HepG2 (cell line): ENCODE data around the gene ATP11B. TPM values are rescaled to one million over a fixed set of nuclear protein-coding genes. Genes with fewer than 3 reads are reported as not detected.

Experiments
- ATAC-seq: fragments of 200-7000 bp; cut with Tn5 transposase; 3 replicates; pipeline ENCODE4 v1.9.1; 2020; ENCODE audit warnings: mild to moderate bottlenecking, moderate library complexity
- BruUV-seq: library from RNA; stranded (reverse); fragments of 400-500 nt; replicated peaks from 2 replicates; lab custom pipeline; 2021; lab: Mats Ljungman, UMichigan
- CTCF ChIA-PET: fragments of 300-600 bp; formaldehyde crosslinking; extraction: SDS; loops from one replicate; lab custom pipeline; 2021; ENCODE audit warnings: low total read pairs, inconsistent platforms, low intra/inter-chr PET ratio; lab: Yijun Ruan, JAX
- POLR2A ChIA-PET: fragments of 350-600 bp; sonication (Branson Sonifier 250); formaldehyde crosslinking; loops from one replicate; lab custom pipeline; 2020; ENCODE audit warnings: antibody characterized with exemption, inconsistent platforms; lab: Yijun Ruan, JAX
- DNase-seq: peaks from one replicate; pipeline ENCODE4 v3.0.0-alpha.2; 2015; ENCODE audit warnings: low spot score
- FAIRE-seq: peaks from 3 replicates; lab custom pipeline; 2011; peaks lifted over from hg19 to GRCh38; lab: Jason Lieb, UNC
- H2AFZ ChIP-seq: one replicate; pipeline ENCODE4 v1.6.1; 2011; ENCODE audit warnings: low read length, inconsistent platforms
- H3K27ac ChIP-seq: fragments of 300-600 bp; 3 replicates; pipeline ENCODE4 v1.8.0; 2011; ENCODE audit warnings: mixed run types, mild to moderate bottlenecking, mixed read lengths, low read length, inconsistent platforms; ENCODE audit not compliant: insufficient read depth; ENCODE audit errors: extremely low read length
- H3K27me3 ChIP-seq, 2 experiments: fragments of 200-600 bp in 1 of 2; 2 replicates in 1 of 2; 3 replicates in 1 of 2; pipeline versions ENCODE4 v1.6.0 to v1.8.0; 2011; ENCODE audit warnings: low read length in 2 of 2, mild to moderate bottlenecking in 2 of 2, moderate library complexity in 2 of 2, inconsistent platforms in 1 of 2; ENCODE audit not compliant: insufficient read depth in 2 of 2, control insufficient read depth in 1 of 2
- H3K36me3 ChIP-seq, 2 experiments: fragments of 200-600 bp in 1 of 2; replicated peaks in 1 of 2; 2 replicates in 1 of 2; 3 replicates in 1 of 2; pipeline versions ENCODE4 v1.5.1 to v1.8.0; 2011; ENCODE audit warnings: low read length in 2 of 2, inconsistent platforms in 1 of 2; ENCODE audit not compliant: insufficient read depth in 2 of 2, control insufficient read depth in 1 of 2
- H3K4me1 ChIP-seq: 2 replicates; pipeline ENCODE4 v1.5.1; 2012; ENCODE audit warnings: low read length, inconsistent platforms; ENCODE audit not compliant: insufficient read depth
- H3K4me2 ChIP-seq: 2 replicates; pipeline ENCODE4 v1.6.0; 2011; ENCODE audit warnings: low read depth, low read length, inconsistent platforms
- H3K4me3 ChIP-seq, 3 experiments: fragments of 200-600 bp in 1 of 3; sonication (generic), shearing (Covaris generic) in 1 of 3; replicated peaks in 1 of 3; 2 replicates each; pipeline ENCODE4 v1.5.1; 2011 to 2016; ENCODE audit warnings: low read length in 3 of 3, inconsistent platforms in 2 of 3, low read depth in 2 of 3, mild to moderate bottlenecking in 2 of 3, control low read depth in 1 of 3, mixed read lengths in 1 of 3; ENCODE audit not compliant: insufficient read depth in 1 of 3
- H3K79me2 ChIP-seq: one replicate; pipeline ENCODE4 v1.6.1; 2011; ENCODE audit warnings: low read length, inconsistent platforms; ENCODE audit not compliant: insufficient read depth
- H3K9ac ChIP-seq: 2 replicates; pipeline ENCODE4 v1.6.0; 2011; ENCODE audit warnings: mild to moderate bottlenecking, low read depth, low read length, inconsistent platforms; ENCODE audit not compliant: insufficient read depth
- H3K9me3 ChIP-seq: 2 replicates; pipeline ENCODE4 v1.5.1; 2012; ENCODE audit warnings: mild to moderate bottlenecking, low read length
- H4K20me1 ChIP-seq: 2 replicates; pipeline ENCODE4 v1.6.0; 2011; ENCODE audit warnings: inconsistent platforms, mild to moderate bottlenecking, low read length, moderate library complexity; ENCODE audit not compliant: insufficient read depth
- CEBPZ ChIP-seq: IDR thresholded peaks from 2 replicates; pipeline ENCODE4 v1.6.1; 2012; ENCODE audit warnings: low read length, improper control_type of control experiment
- KDM5A ChIP-seq: fragments of 200-600 bp; sonication (generic); IDR thresholded peaks from 2 replicates; pipeline ENCODE4 v1.7.0; 2018; ENCODE audit warnings: antibody characterized with exemption, mild to moderate bottlenecking, low read length, borderline replicate concordance
- MAFF ChIP-seq: IDR thresholded peaks from 2 replicates; pipeline ENCODE4 v1.6.1; 2011; ENCODE audit warnings: low read depth, low read length, improper control_type of control experiment
- MNT ChIP-seq: fragments of 450-650 bp; IDR thresholded peaks from 2 replicates; pipeline ENCODE4 v1.6.1; 2016
- ZFP36 ChIP-seq: fragments of 150-350 bp; IDR thresholded peaks from 2 replicates; pipeline ENCODE4 v1.6.1; 2018; ENCODE audit warnings: borderline replicate concordance, low read length, low read depth; ENCODE audit not compliant: partially characterized antibody
- ZNF12 ChIP-seq: sonication (generic); formaldehyde crosslinking; IDR thresholded peaks from 2 replicates; pipeline ENCODE4 v1.5.0; 2020; ENCODE audit warnings: missing genetic modification reagents
- ZNF589 ChIP-seq: sonication (generic); formaldehyde crosslinking; conservative IDR thresholded peaks from 2 replicates; pipeline ENCODE4 v1.8.0; 2022; ENCODE audit warnings: mild to moderate bottlenecking, moderate library complexity, missing genetic modification reagents
- ZNF652 ChIP-seq: IDR thresholded peaks from 2 replicates; pipeline ENCODE4 v1.6.1; 2016; ENCODE audit warnings: low read depth, borderline replicate concordance
- ZNF687 ChIP-seq: sonication (generic); formaldehyde crosslinking; IDR thresholded peaks from 2 replicates; pipeline ENCODE4 v1.5.1; 2020; ENCODE audit warnings: mild to moderate bottlenecking, missing genetic modification reagents, moderate library complexity
- ZNF761 ChIP-seq: sonication (generic); formaldehyde crosslinking; conservative IDR thresholded peaks from 2 replicates; pipeline ENCODE4 v1.4.0; 2020; ENCODE audit warnings: mild to moderate bottlenecking, missing genetic modification reagents
- ZUFSP ChIP-seq: sonication (generic); formaldehyde crosslinking; IDR thresholded peaks from 2 replicates; pipeline ENCODE4 v1.9.0; 2021; ENCODE audit warnings: missing genetic modification reagents, mild to moderate bottlenecking, borderline replicate concordance
- WGBS: methylation state at CpG from one replicate; pipeline ENCODE4 v1.1.6; 2017; ENCODE audit warnings: low lambda C conversion rate; 5-methylcytosine and 5-hydroxymethylcytosine counted together
- in situ Hi-C: cut with HindIII; loops from 2 replicates; pipeline ENCODE4 v1.10.0; 2017; ENCODE audit warnings: low pct_unique_long_range_greater_than_20kb; ENCODE audit not compliant: extremely low pct_ligation_motif_present
- intact Hi-C: fragments of 100-400 bp; cut with micrococcal nuclease; formaldehyde crosslinking; loops from one replicate; pipeline ENCODE4 v1.10.0; 2022; ENCODE audit not compliant: unreplicated experiment
- polyA plus RNA-seq, 8 experiments: library from polyadenylated mRNA; depleted of rRNA in 3 of 8; stranded (reverse) in 7 of 8; unstranded in 1 of 8; fragments of >200 nt; fragmentation: Illumina TruSeq in 4 of 8; extraction: Trizol in 4 of 8; gene quantifications; 2 replicates each; pipeline versions ENCODE4 v1.2.1 to v1.2.3, GENCODE V29; 2011 to 2016; ENCODE audit warnings: low read depth in 4 of 8, missing spikeins in 1 of 8, mixed read lengths in 1 of 8; ENCODE audit not compliant: insufficient read depth in 1 of 8
- total RNA-seq, 5 experiments: library from RNA; depleted of rRNA; stranded (reverse); fragments of >200 nt; fragmentation: Illumina TruSeq; extraction: Trizol; gene quantifications; 2 replicates each; pipeline ENCODE4 v1.2.3, GENCODE V29; 2016; ENCODE audit warnings: low read depth in 1 of 5

ATP11B gene
- total and polyA plus RNA-seq, 2 of the 13 experiments (the other 11 are each of a cell fraction or from before 2014, with no cell fraction given): 10.1 to 22.9 TPM

GRCh38 chr3:182862159-182862860, 69.0 kb downstream of the ATP11B start (continued):
- TF ChIP-seq ZUFSP (no peak), ZNF589 (CRISPR knock-in tag) (no peak), CEBPZ (no peak)
- TF ChIP-seq, all 625 proteins: peak for 0

GRCh38 chr3:182869059-182869458, 75.8 kb downstream of the ATP11B start:
- in situ Hi-C loops: no loop called here
- H2AFZ ChIP-seq: no peak overlapping the region
- FAIRE-seq (no peak), ATAC-seq (no peak), DNase-seq (no peak)
- WGBS: 98% methylated on average over 1 of the region's 1 CpG
- H3K79me2 ChIP-seq: no peaks in the 10 kb centered on the region
- intact Hi-C loops: no loop called here
- H3K36me3 ChIP-seq: peaks cover 3 to 10% of the 10 kb centered on the region in 2 experiments; a peak in 3 of 5 replicates
- no peak overlapping the region for H3K4me2 ChIP-seq
- no peak overlapping the region for H3K4me3 ChIP-seq
- POLR2A ChIA-PET: no interaction called here
- CTCF ChIA-PET: no interaction called here
- H4K20me1 ChIP-seq: no peaks in the 10 kb centered on the region
- H3K4me1 ChIP-seq: no peaks in the 10 kb centered on the region
- H3K27ac ChIP-seq: no peak overlapping the region
- no TSS peak for BruUV-seq
- no peaks in the 10 kb centered on the region for H3K27me3 ChIP-seq
- H3K9ac ChIP-seq: no peak overlapping the region
- H3K9me3 ChIP-seq: no peaks in the 10 kb centered on the region
- TF ChIP-seq ZNF652 (CRISPR knock-in tag): no peak
- no peak for TF ChIP-seq KDM5A
- TF ChIP-seq MNT: no peak
- TF ChIP-seq MAFF: peak; percentile 97
- TF ChIP-seq ZNF687 (CRISPR knock-in tag): no peak
- TF ChIP-seq ZFP36: no peak
- TF ChIP-seq ZNF761 (CRISPR knock-in tag): no peak
- TF ChIP-seq ZNF12: no peak
